CD8-positive, alpha-beta memory T cell (primary cell): ENCODE measurements around the gene HSPG2. TPM values are rescaled to one million over a fixed set of nuclear protein-coding genes. Genes with fewer than 3 reads are reported as not detected.
"Not testable (repeated sequence)": the region's sequence is repeated elsewhere in the genome, so short reads cannot be mapped to it uniquely, and the experiment has no call there.

ENCODE experiments used
- CTCF ChIA-PET: fragments of 350-600 bp; sonication (Branson Sonifier 250); formaldehyde crosslinking; loops from one replicate; lab custom pipeline; 2021; ENCODE audit warnings: antibody characterized with exemption; lab: Charles Lee
- POLR2A ChIA-PET: fragments of 350-600 bp; sonication (Branson Sonifier 250); formaldehyde crosslinking; loops from one replicate; lab custom pipeline; 2021; ENCODE audit warnings: antibody characterized with exemption; lab: Charles Lee
- DNase-seq, 5 donors: peaks; one replicate each; pipeline versions ENCODE4 v3.0.0 to v3.0.0-alpha.2; 2020 to 2022; ENCODE audit warnings: mixed read lengths in 1 of 5
- H3K27ac ChIP-seq: one replicate; pipeline ENCODE4 v1.7.0; 2013; ENCODE audit warnings: low read depth, mild to moderate bottlenecking, low read length, moderate library complexity
- H3K27me3 ChIP-seq: 2 replicates; pipeline ENCODE4 v1.7.0; 2013; ENCODE audit warnings: low read length, mild to moderate bottlenecking; ENCODE audit not compliant: insufficient read depth, poor library complexity, severe bottlenecking
- H3K36me3 ChIP-seq: 2 replicates; pipeline ENCODE4 v1.7.0; 2013; ENCODE audit warnings: mild to moderate bottlenecking, low read length, moderate library complexity; ENCODE audit not compliant: insufficient read depth
- H3K4me1 ChIP-seq: 2 replicates; pipeline ENCODE4 v1.7.0; 2013; ENCODE audit warnings: mild to moderate bottlenecking, low read length, moderate library complexity; ENCODE audit not compliant: insufficient read depth
- H3K4me3 ChIP-seq: 2 replicates; pipeline ENCODE4 v1.7.0; 2013; ENCODE audit warnings: mild to moderate bottlenecking, low read length
- H3K9me3 ChIP-seq: 2 replicates; pipeline ENCODE4 v1.7.0; 2013; ENCODE audit warnings: mild to moderate bottlenecking, low read length
- H3K27ac Mint-ChIP-seq, 8 donors: one replicate each; pipeline ENCODE4 v1.8.0; 2020 to 2021; ENCODE audit warnings: mixed read lengths in 8 of 8, mild to moderate bottlenecking in 6 of 8, inconsistent platforms in 3 of 8, moderate library complexity in 3 of 8
- H3K27me3 Mint-ChIP-seq, 2 donors: one replicate each; pipeline ENCODE4 v1.8.0; 2020 to 2021; ENCODE audit warnings: mixed read lengths in 2 of 2, mild to moderate bottlenecking in 1 of 2, moderate library complexity in 1 of 2
- H3K36me3 Mint-ChIP-seq, 3 donors: one replicate each; pipeline ENCODE4 v1.8.0; 2020 to 2021; ENCODE audit warnings: mixed read lengths in 3 of 3, inconsistent platforms in 1 of 3, mild to moderate bottlenecking in 1 of 3
- H3K4me1 Mint-ChIP-seq, 3 donors: one replicate each; pipeline ENCODE4 v1.8.0; 2020 to 2021; ENCODE audit warnings: mixed read lengths in 3 of 3, inconsistent platforms in 1 of 3, mild to moderate bottlenecking in 1 of 3
- H3K4me3 Mint-ChIP-seq, 7 donors: one replicate each; pipeline ENCODE4 v1.8.0; 2020 to 2021; ENCODE audit warnings: mixed read lengths in 7 of 7, mild to moderate bottlenecking in 6 of 7, moderate library complexity in 4 of 7, inconsistent platforms in 2 of 7
- H3K9me3 Mint-ChIP-seq, 5 donors: one replicate each; pipeline ENCODE4 v1.8.0; 2020 to 2022; ENCODE audit warnings: mixed read lengths in 5 of 5, mild to moderate bottlenecking in 3 of 5, moderate library complexity in 2 of 5, inconsistent platforms in 1 of 5
- polyA plus RNA-seq: library from polyadenylated mRNA; unstranded; fragments of 300-500 nt; fragmentation: Illumina TruSeq; gene quantifications from one replicate; pipeline ENCODE4 v1.2.3, GENCODE V29; 2021
- total RNA-seq, 2 experiments: library from RNA; stranded (reverse); gene quantifications; one replicate each; pipeline ENCODE4 v1.2.3, GENCODE V29; 2021

Gene HSPG2
- total and polyA plus RNA-seq, 3 experiments from 2014 or later, result 0.24 to 0.72 TPM; not detected in 1

DNA sequence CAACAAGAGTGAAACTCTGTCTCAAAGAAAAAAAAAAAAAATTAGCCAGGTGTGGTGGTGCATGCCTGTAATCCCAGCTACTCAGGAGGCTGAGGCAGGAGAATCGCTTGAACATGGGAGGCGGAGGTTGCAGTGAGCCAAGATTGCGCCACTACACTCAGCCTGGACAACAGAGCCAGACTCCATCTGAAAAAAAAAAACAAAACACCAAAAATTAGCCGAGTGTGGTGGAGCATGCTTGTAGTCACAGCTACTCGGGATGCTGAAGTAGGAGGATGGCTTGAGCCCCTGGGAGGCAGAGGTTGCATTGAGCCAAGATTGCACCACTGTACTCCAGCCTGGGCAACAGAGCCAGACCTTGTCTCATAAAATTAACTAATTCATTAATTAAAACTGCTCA, 160.2 kb downstream of the HSPG2 start:
- Mint-ChIP-seq H3K27ac (peak overlapping the region in 2 of 8 donors; percentile 17 to 85), H3K4me3 (peak overlapping the region in 1 of 7 donors; percentile 67), H3K4me1 (peaks cover 51 to 77% (median 69%) of the 10 kb centered on the region in 3 donors)
- H3K36me3 ChIP-seq, DNase-seq, H3K27me3 ChIP-seq, H3K27ac ChIP-seq, H3K9me3 ChIP-seq, H3K9me3 Mint-ChIP-seq, H3K27me3 Mint-ChIP-seq, H3K4me3 ChIP-seq, H3K36me3 Mint-ChIP-seq, CTCF ChIA-PET: not testable (repeated sequence)
- POLR2A ChIA-PET, result interaction anchor here (0.7 kb wide), 1 partner anchor 463 kb away, joined by 3 read pairs; no protein-coding TSS in a partner anchor
- H3K4me1 ChIP-seq, result peaks cover 30% of the 10 kb centered on the region

DNA sequence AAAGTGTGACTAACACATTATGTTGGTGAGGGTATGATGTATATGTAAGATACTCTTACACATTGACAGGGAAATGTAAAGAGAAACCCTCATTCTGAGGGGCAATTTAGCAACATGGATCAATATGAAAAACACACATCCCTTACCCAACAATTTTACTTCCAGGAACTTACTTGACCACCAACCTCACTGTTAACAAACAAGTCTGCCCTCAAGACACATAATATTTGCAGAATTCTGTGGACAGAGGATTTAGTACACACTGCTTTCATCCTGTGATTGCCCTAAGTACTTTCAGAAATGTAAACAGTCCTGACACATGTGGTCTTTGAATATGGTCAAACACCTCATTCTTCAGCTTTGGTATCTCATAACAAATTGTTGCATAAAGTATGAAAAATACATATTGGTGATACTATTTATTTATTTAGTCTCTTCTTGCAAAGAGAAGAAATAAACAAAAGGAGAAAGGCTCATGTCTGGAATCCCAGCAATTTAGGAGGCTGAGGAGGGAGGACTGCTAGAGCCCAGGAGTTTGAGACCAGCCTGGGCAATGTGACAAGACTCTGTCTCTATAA, 161.0 kb downstream of the HSPG2 start:
- ChIA-PET POLR2A (interaction anchor here (0.7 kb wide), 1 partner anchor 462 kb away, joined by 3 read pairs; no protein-coding TSS in a partner anchor), CTCF (no interaction called here)
- Histone ChIP-seq H3K27me3 (no peaks in the 10 kb centered on the region), H3K9me3 (no peaks in the 10 kb centered on the region), H3K36me3 (no peaks in the 10 kb centered on the region), H3K4me1 (peaks cover 21% of the 10 kb centered on the region), H3K4me3 (no peak overlapping the region), H3K27ac (no peak overlapping the region)
- Mint-ChIP-seq H3K4me3 (no peak overlapping the region), H3K4me1 (peaks cover 48 to 71% (median 64%) of the 10 kb centered on the region in 3 donors), H3K36me3 (peaks cover 0 to 8% (median 0%) of the 10 kb centered on the region in 3 donors), H3K27me3 (no peaks in the 10 kb centered on the region), H3K27ac (peak overlapping the region; percentile 13 to 92 (median 64)), H3K9me3 (no peaks in the 10 kb centered on the region)
- no peak for DNase-seq

DNA sequence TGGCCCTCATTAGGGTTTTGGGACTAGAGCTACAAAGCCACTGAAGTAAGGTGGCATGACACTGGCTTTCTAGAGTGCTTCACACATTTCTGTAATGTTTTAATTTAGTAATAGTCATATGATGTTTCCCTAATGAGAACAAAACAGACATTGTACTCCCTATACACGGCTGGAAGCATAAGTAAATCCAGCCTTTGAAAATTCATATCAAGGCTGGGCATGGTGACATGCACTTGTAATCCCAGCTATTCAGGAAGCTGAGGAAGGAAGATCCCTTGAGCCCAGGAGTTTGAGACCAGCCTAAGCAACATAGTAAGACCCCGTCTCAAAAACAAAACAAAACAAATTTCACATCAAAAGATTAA, 161.6 kb downstream of the HSPG2 start:
- peaks cover 48 to 70% (median 62%) of the 10 kb centered on the region in 3 donors for H3K4me1 Mint-ChIP-seq
- H3K27ac Mint-ChIP-seq, result peak overlapping the region in 5 of 8 donors; percentile 8 to 77 (median 46)

DNA sequence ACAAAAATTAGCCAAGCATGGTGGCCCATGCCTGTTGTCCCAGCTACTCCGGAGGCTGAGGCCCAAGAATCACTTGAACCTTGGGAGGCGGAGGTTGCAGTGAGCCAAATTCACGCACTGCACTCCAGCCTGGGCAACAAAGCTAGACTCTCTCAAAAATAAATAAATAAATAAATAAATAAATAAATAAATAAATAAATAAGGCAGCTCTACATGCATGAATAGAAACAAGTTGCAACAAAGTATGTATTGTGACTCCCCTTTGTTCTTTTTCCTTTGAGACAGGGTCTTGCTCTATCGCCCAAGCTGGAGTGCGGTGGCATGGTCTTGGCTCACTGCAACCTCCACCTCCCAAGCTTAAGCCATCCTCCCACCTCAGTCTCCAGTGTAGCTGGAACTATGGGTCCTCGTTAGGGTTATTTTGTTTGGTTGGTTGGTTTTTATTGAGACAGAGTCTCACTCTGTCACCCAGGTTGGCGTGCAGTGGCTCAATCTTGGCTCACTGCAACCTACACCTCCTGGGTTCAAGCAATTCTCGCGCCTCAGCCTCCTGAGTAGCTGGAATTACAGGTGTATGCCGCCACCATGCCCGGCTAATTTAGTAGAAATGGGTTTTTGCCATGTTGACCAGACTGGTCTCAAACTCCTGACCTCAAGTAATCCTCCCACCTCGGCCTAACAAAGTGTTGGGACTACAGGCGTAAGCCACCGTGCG, 162.1 kb downstream of the HSPG2 start:
- H3K27me3 ChIP-seq, result no peaks in the 10 kb centered on the region
- H3K27me3 Mint-ChIP-seq, result no peaks in the 10 kb centered on the region
- no peak overlapping the region for H3K27ac ChIP-seq
- H3K9me3 ChIP-seq, result no peaks in the 10 kb centered on the region
- H3K4me3 ChIP-seq, result no peak overlapping the region
- ChIA-PET POLR2A (no interaction called here), CTCF (no interaction called here)
- H3K4me3 Mint-ChIP-seq, result no peak overlapping the region
- peaks cover 15% of the 10 kb centered on the region for H3K4me1 ChIP-seq
- H3K27ac Mint-ChIP-seq, result peak overlapping the region in 4 of 8 donors; percentile 12 to 46 (median 16)
- DNase-seq, result no peak
- H3K36me3 Mint-ChIP-seq, result peaks cover 0 to 10% (median 0%) of the 10 kb centered on the region in 3 donors
- H3K36me3 ChIP-seq, result no peaks in the 10 kb centered on the region
- peaks cover 46 to 69% (median 62%) of the 10 kb centered on the region in 3 donors for H3K4me1 Mint-ChIP-seq
- no peaks in the 10 kb centered on the region for H3K9me3 Mint-ChIP-seq

More for the DNA sequence above, 161.6 kb downstream of the HSPG2 start:
- no peaks in the 10 kb centered on the region for H3K9me3 Mint-ChIP-seq
- POLR2A ChIA-PET, result no interaction called here
- H3K27me3 Mint-ChIP-seq, result no peaks in the 10 kb centered on the region
- peak overlapping the region in 1 of 7 donors; percentile 3 for H3K4me3 Mint-ChIP-seq
- H3K36me3 Mint-ChIP-seq, result peaks cover 0 to 8% (median 0%) of the 10 kb centered on the region in 3 donors
- H3K4me1 ChIP-seq, result peaks cover 20% of the 10 kb centered on the region
- no peak for DNase-seq
- CTCF ChIA-PET, result no interaction called here
- H3K27me3 ChIP-seq, result no peaks in the 10 kb centered on the region
- H3K36me3 ChIP-seq, result no peaks in the 10 kb centered on the region
- H3K9me3 ChIP-seq, result no peaks in the 10 kb centered on the region
- no peak overlapping the region for H3K4me3 ChIP-seq
- no peak overlapping the region for H3K27ac ChIP-seq

DNA sequence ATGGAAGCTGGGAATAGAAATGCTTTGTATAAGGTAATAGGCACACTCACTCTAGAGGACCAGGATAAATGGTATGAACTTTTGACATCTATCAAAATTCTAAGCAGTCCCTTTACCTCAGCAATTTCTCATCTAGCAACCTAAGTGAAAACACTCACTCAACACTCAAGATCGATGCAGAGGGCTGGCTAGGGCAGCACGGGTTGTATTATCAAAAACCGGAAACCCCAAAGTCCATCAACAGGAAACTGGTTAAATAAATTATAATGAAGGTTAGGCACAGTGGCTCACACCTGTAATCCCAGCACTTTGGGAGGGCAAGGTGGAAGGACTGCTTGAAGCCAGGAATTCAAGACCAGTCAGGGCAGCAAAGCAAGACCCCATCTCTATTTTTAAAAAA, 163.5 kb downstream of the HSPG2 start:
- CTCF ChIA-PET, result no interaction called here
- H3K27ac Mint-ChIP-seq, result peak overlapping the region; percentile 29 to 83 (median 60)

More for the DNA sequence above, 163.5 kb downstream of the HSPG2 start:
- no peak overlapping the region for H3K4me3 ChIP-seq
- peaks cover 16% of the 10 kb centered on the region for H3K4me1 ChIP-seq
- H3K27me3 Mint-ChIP-seq, result no peaks in the 10 kb centered on the region
- no peaks in the 10 kb centered on the region for H3K36me3 ChIP-seq
- H3K4me3 Mint-ChIP-seq, result peak overlapping the region in 6 of 7 donors; percentile 1 to 81 (median 40)
- H3K9me3 Mint-ChIP-seq, result no peaks in the 10 kb centered on the region
- no peaks in the 10 kb centered on the region for H3K9me3 ChIP-seq
- no peaks in the 10 kb centered on the region for H3K27me3 ChIP-seq
- no peak overlapping the region for H3K27ac ChIP-seq
- H3K4me1 Mint-ChIP-seq, result peaks cover 47 to 70% (median 64%) of the 10 kb centered on the region in 3 donors
- no peak for DNase-seq
- POLR2A ChIA-PET, result interaction anchor here (1.1 kb wide), 1 partner anchor 9 kb away, joined by 3 read pairs; the partner anchor contains the start of gene USP48
- H3K36me3 Mint-ChIP-seq, result peaks cover 0 to 15% (median 0%) of the 10 kb centered on the region in 3 donors

Other genes starting within 250 kb of the HSPG2 start
- gene USP48, start 154.2 kb downstream of the HSPG2 start, total RNA-seq, result 10 to 100 TPM; 60.6 to 61.5 TPM
- 41.4 TPM for gene USP48, start 154.2 kb downstream of the HSPG2 start, polyA plus RNA-seq
- not detected for gene LDLRAD2, start 125.0 kb downstream of the HSPG2 start, total RNA-seq
- gene LDLRAD2, start 125.0 kb downstream of the HSPG2 start, polyA plus RNA-seq, result not detected
- gene CELA3B, start 39.7 kb upstream of the HSPG2 start, total RNA-seq, result not detected
- gene CELA3B, start 39.7 kb upstream of the HSPG2 start, polyA plus RNA-seq, result not detected
- not detected for gene CELA3A, start 64.3 kb upstream of the HSPG2 start, total RNA-seq
- not detected for gene CELA3A, start 64.3 kb upstream of the HSPG2 start, polyA plus RNA-seq
- gene CDC42, start 115.4 kb upstream of the HSPG2 start, total RNA-seq, result 100 to 1,000 TPM; 317 to 347 TPM
- 294 TPM for gene CDC42, start 115.4 kb upstream of the HSPG2 start, polyA plus RNA-seq
- gene WNT4, start 205.8 kb upstream of the HSPG2 start, total RNA-seq, result not detected
- gene WNT4, start 205.8 kb upstream of the HSPG2 start, polyA plus RNA-seq, result 0.08 TPM